HepG2 (cell line): ENCODE results near the gene GSKIP.

Experiments used
- CTCF ChIP-seq: sonication (generic); formaldehyde crosslinking; IDR thresholded peaks from 2 replicates; pipeline ENCODE4 v1.5.0; 2020; ENCODE audit warnings: mild to moderate bottlenecking, missing genetic modification reagents, moderate library complexity
- EZH2 ChIP-seq: conservative IDR thresholded peaks from 2 replicates; pipeline ENCODE4 v1.6.1; 2012; ENCODE audit warnings: mild to moderate bottlenecking, low read depth, low read length, moderate library complexity
- KLF13 ChIP-seq: sonication (generic); formaldehyde crosslinking; IDR thresholded peaks from 2 replicates; pipeline ENCODE4 v1.4.0; 2020; ENCODE audit warnings: mild to moderate bottlenecking, missing genetic modification reagents
- KLF6 ChIP-seq: IDR thresholded peaks from 2 replicates; pipeline ENCODE4 v1.8.0; 2016; ENCODE audit warnings: missing biosample characterization, missing genetic modification reagents
- ZNF672 ChIP-seq: sonication (generic); formaldehyde crosslinking; IDR thresholded peaks from 2 replicates; pipeline ENCODE4 v1.8.1; 2022; ENCODE audit warnings: missing genetic modification reagents
- ZNF761 ChIP-seq: sonication (generic); formaldehyde crosslinking; conservative IDR thresholded peaks from 2 replicates; pipeline ENCODE4 v1.4.0; 2020; ENCODE audit warnings: mild to moderate bottlenecking, missing genetic modification reagents

GRCh38 chr14:96391293-96392118, 28.2 kb downstream of the GSKIP start:
- no peak for TF ChIP-seq ZNF672
- TF ChIP-seq KLF13 (CRISPR knock-in tag) = no peak
- TF ChIP-seq KLF6 (CRISPR knock-in tag) = no peak
- TF ChIP-seq ZNF761 (CRISPR knock-in tag) = no peak
- TF ChIP-seq EZH2 = no peak
- no peak for TF ChIP-seq CTCF (CRISPR knock-in tag)
